K562 (cell line): ENCODE results near the gene KBTBD12. TPM values are rescaled to one million over a fixed set of nuclear protein-coding genes. Genes with fewer than 3 reads are reported as not detected.

Experiments
- CBX1 ChIP-seq: sonication (generic); IDR thresholded peaks from 2 replicates; pipeline ENCODE4 v1.6.1; 2016; ENCODE audit warnings: antibody characterized with exemption, low read depth, mild to moderate bottlenecking
- ELF4 ChIP-seq: fragments of 450-650 bp; formaldehyde crosslinking; IDR thresholded peaks from 2 replicates; pipeline ENCODE4 v1.4.0; 2022; ENCODE audit warnings: missing genetic modification characterization
- ELK1 ChIP-seq: sonication (generic); formaldehyde crosslinking; IDR thresholded peaks from 2 replicates; pipeline ENCODE4 v1.8.1; 2022; ENCODE audit warnings: missing genetic modification reagents
- FIP1L1 ChIP-seq: fragments of 200-400 bp; formaldehyde crosslinking; IDR thresholded peaks from 2 replicates; pipeline ENCODE4 v1.6.1; 2018; ENCODE audit warnings: mild to moderate bottlenecking, low read depth, low read length; ENCODE audit not compliant: poor library complexity, severe bottlenecking
- HNRNPLL ChIP-seq: fragments of 200-400 bp; formaldehyde crosslinking; IDR thresholded peaks from 2 replicates; pipeline ENCODE4 v1.6.1; 2017; ENCODE audit warnings: low read length, low read depth, mild to moderate bottlenecking; ENCODE audit not compliant: poor library complexity, severe bottlenecking
- PCBP1 ChIP-seq: fragments of 200-400 bp; formaldehyde crosslinking; IDR thresholded peaks from 2 replicates; pipeline ENCODE4 v1.6.1; 2018; ENCODE audit warnings: mild to moderate bottlenecking, low read depth, low read length; ENCODE audit not compliant: poor library complexity, severe bottlenecking
- POLR3G ChIP-seq: IDR thresholded peaks from 2 replicates; pipeline ENCODE4 v1.6.1; 2011; ENCODE audit not compliant: insufficient read length, insufficient replicate concordance; ENCODE audit errors: extremely low read depth
- RNF2 ChIP-seq: sonication (generic); IDR thresholded peaks from 2 replicates; pipeline ENCODE4 v1.6.1; 2016
- SMAD1 ChIP-seq: fragments of 150-350 bp; IDR thresholded peaks from 2 replicates; pipeline ENCODE4 v1.6.1; 2014; ENCODE audit warnings: low read length, low read depth; ENCODE audit not compliant: partially characterized antibody
- TFE3 ChIP-seq: fragments of 450-650 bp; formaldehyde crosslinking; IDR thresholded peaks from 2 replicates; pipeline ENCODE4 v1.4.0; 2020; ENCODE audit warnings: mild to moderate bottlenecking, mixed read lengths
- ZNF175 ChIP-seq: fragments of 200-800 bp; sonication (Bioruptor generic); IDR thresholded peaks from 2 replicates; pipeline ENCODE4 v1.6.1; 2016; ENCODE audit warnings: low read depth, mild to moderate bottlenecking, missing genetic modification characterization, missing compliant biosample characterization
- ZNF239 ChIP-seq: fragments of 250-450 bp; sonication (Bioruptor Pico); IDR thresholded peaks from 2 replicates; pipeline ENCODE4 v1.4.0; 2020; ENCODE audit warnings: mild to moderate bottlenecking
- ZNF512 ChIP-seq: IDR thresholded peaks from 2 replicates; pipeline ENCODE4 v1.6.1; 2016; ENCODE audit warnings: missing genetic modification characterization, missing compliant biosample characterization
- ZNF518B ChIP-seq: fragments of 250-450 bp; sonication (Bioruptor Pico); IDR thresholded peaks from 2 replicates; pipeline ENCODE4 v1.5.0; 2021; ENCODE audit warnings: mild to moderate bottlenecking, moderate library complexity
- polyA plus RNA-seq, 8 experiments: library from polyadenylated mRNA; depleted of rRNA in 4 of 8; stranded (reverse) in 5 of 8; unstranded in 3 of 8; fragments of >200 nt; fragmentation: Nextera tagmentation in 2 of 8; fragmentation: Illumina TruSeq in 1 of 8; extraction: Ambion mirVana in 2 of 8; extraction: Trizol in 1 of 8; gene quantifications; 2 replicates each; pipeline versions ENCODE4 v1.2.1 to v1.2.3, GENCODE V29; 2011 to 2014; ENCODE audit warnings: inconsistent platforms in 1 of 8, missing spikeins in 1 of 8
- total RNA-seq, 7 experiments: library from RNA; depleted of rRNA in 6 of 7; stranded (reverse); fragments of >200 nt in 6 of 7; fragmentation: Illumina TruSeq in 2 of 7; extraction: Trizol in 2 of 7; gene quantifications; 2 replicates each; pipeline versions ENCODE4 v1.2.1 to v1.2.3, GENCODE V29; 2011 to 2021; ENCODE audit warnings: low replicate concordance in 1 of 7
- TF ChIP-seq, protein P1 (sequence below), 2 experiments: IDR thresholded peaks in 1 of 2; conservative IDR thresholded peaks in 1 of 2; 2 replicates each; pipeline ENCODE4 v1.6.1; 2016; ENCODE audit warnings: low read depth in 2 of 2, mild to moderate bottlenecking in 1 of 2, missing compliant biosample characterization in 1 of 2, missing genetic modification characterization in 1 of 2, moderate library complexity in 1 of 2

The KBTBD12 gene
- total and polyA plus RNA-seq, 9 of the 15 experiments (the other 6 are each of a cell fraction or from before 2014, with no cell fraction given), result not detected

- TF ChIP-seq ELK1 (CRISPR knock-in tag) (no peak), ZNF512 (tag) (no peak), ZNF239 (CRISPR knock-in tag) (no peak), ZNF518B (CRISPR knock-in tag) (no peak), PCBP1 (no peak), TFE3 (CRISPR knock-in tag) (no peak), FIP1L1 (no peak), SMAD1 (no peak), POLR3G (no peak), HNRNPLL (no peak), ZNF175 (CRISPR knock-in tag) (0 out of 2 replicates have a peak, but pooled peaks have one; percentile 62), ELF4 (no peak), CBX1 (no peak), RNF2 (peak; percentile 62; the same call in 1 of the 2 replicates)
- TF ChIP-seq, protein P1, sequence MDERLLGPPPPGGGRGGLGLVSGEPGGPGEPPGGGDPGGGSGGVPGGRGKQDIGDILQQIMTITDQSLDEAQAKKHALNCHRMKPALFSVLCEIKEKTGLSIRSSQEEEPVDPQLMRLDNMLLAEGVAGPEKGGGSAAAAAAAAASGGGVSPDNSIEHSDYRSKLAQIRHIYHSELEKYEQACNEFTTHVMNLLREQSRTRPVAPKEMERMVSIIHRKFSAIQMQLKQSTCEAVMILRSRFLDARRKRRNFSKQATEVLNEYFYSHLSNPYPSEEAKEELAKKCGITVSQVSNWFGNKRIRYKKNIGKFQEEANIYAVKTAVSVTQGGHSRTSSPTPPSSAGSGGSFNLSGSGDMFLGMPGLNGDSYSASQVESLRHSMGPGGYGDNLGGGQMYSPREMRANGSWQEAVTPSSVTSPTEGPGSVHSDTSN (CRISPR knock-in tag; IDR thresholded peaks at IDR 0.05; ENCODE audit: low read depth), result no peak
- TF ChIP-seq, protein P1 (tag; conservative IDR thresholded peaks at IDR 0.05; ENCODE audit: low read depth), result no peak
These were observed 95.2 kb downstream of the KBTBD12 start (continued) for GRCh38 chr3:128009952-128010846.
